ENCODE measurements around the gene EIF4H. TPM values are rescaled to one million over a fixed set of nuclear protein-coding genes. Genes with fewer than 3 reads are reported as not detected.

Gene EIF4H
- total RNA-seq, 1 experiment from 2014 or later = 339 TPM

- ATAC-seq = no peak
These were observed 35.0 kb upstream of the EIF4H start for GRCh38 chr7:74138945-74139843.

GRCh38 chr7:74141705-74142104 lies 32.5 kb upstream of the EIF4H start:
- Histone ChIP-seq H4K20me1 (ENCODE audit: low read length) (no peaks in the 10 kb centered on the region), H2AFZ (ENCODE audit: low read length) (0 out of 2 replicates have a peak overlapping the region, but pooled peaks have one; percentile 59), H3K27me3 (ENCODE audit: low read length) (no peaks in the 10 kb centered on the region), H3K9ac (ENCODE audit: low read length) (no peak overlapping the region), H3K4me2 (ENCODE audit: low read length) (peak overlapping the region; percentile 64), H3K9me2 (replicated peaks; ENCODE audit: low read length) (no peaks in the 10 kb centered on the region), H3K36me3 (ENCODE audit: low read depth, low read length) (no peaks in the 10 kb centered on the region), H3K27ac (ENCODE audit: low read length) (0 out of 2 replicates have a peak overlapping the region, but pooled peaks have one; percentile 33), H3K79me2 (ENCODE audit: low read length) (no peaks in the 10 kb centered on the region), H3K4me3 (ENCODE audit: low read length) (no peak overlapping the region), H3K9me3 (ENCODE audit: low read length) (no peaks in the 10 kb centered on the region), H3F3A (ENCODE audit: low read length, unreplicated experiment) (no peaks in the 10 kb centered on the region), H3K4me1 (ENCODE audit: insufficient read depth, low read length) (peaks cover 12% of the 10 kb centered on the region)
- TF ChIP-seq EZH2phosphoT487 (IDR thresholded peaks at IDR 0.05; ENCODE audit: borderline replicate concordance, low read length) (no peak), CTCF (conservative IDR thresholded peaks at IDR 0.05; ENCODE audit: low read depth, low read length) (no peak), EZH2 (IDR thresholded peaks at IDR 0.05; ENCODE audit: low read length, unreplicated experiment) (no peak)
- ChIA-PET CTCF (interaction anchor here (0.6 kb wide), 1 partner anchor 34 kb away, joined by 7 read pairs; no protein-coding TSS in a partner anchor), POLR2A (ENCODE audit: unreplicated experiment) (no interaction called here)
- intact Hi-C loops (cut with micrococcal nuclease) = no loop called here
- DNase-seq = peak; percentile 58
- no TSS peak for BruUV-seq (replicated peaks)
- ATAC-seq = peak; percentile 79

More at GRCh38 chr7:74138945-74139843, 35.0 kb upstream of the EIF4H start:
- DNase-seq = no peak
- no peaks in the 10 kb centered on the region for H3K79me2 ChIP-seq (ENCODE audit: low read length)
- no peak overlapping the region for H3K27ac ChIP-seq (ENCODE audit: low read length)
- no peaks in the 10 kb centered on the region for H3K9me2 ChIP-seq (replicated peaks; ENCODE audit: low read length)
- H3K36me3 ChIP-seq (ENCODE audit: low read depth, low read length) = no peaks in the 10 kb centered on the region
- no peak overlapping the region for H3K4me2 ChIP-seq (ENCODE audit: low read length)
- intact Hi-C loops (cut with micrococcal nuclease) = no loop called here
- no peak overlapping the region for H3K4me3 ChIP-seq (ENCODE audit: low read length)
- no TSS peak for BruUV-seq (replicated peaks)
- no peaks in the 10 kb centered on the region for H3F3A ChIP-seq (ENCODE audit: low read length, unreplicated experiment)
- no peaks in the 10 kb centered on the region for H3K27me3 ChIP-seq (ENCODE audit: low read length)
- no peak overlapping the region for H3K9ac ChIP-seq (ENCODE audit: low read length)
- ChIA-PET CTCF (no interaction called here), POLR2A (ENCODE audit: unreplicated experiment) (no interaction called here)
- H4K20me1 ChIP-seq (ENCODE audit: low read length) = no peaks in the 10 kb centered on the region
- H3K4me1 ChIP-seq (ENCODE audit: insufficient read depth, low read length) = peaks cover 12% of the 10 kb centered on the region
- H3K9me3 ChIP-seq (ENCODE audit: low read length) = no peaks in the 10 kb centered on the region
- no peak for TF ChIP-seq EZH2phosphoT487 (IDR thresholded peaks at IDR 0.05; ENCODE audit: borderline replicate concordance, low read length)
- TF ChIP-seq CTCF (conservative IDR thresholded peaks at IDR 0.05; ENCODE audit: low read depth, low read length) = no peak
- no peak for TF ChIP-seq EZH2 (IDR thresholded peaks at IDR 0.05; ENCODE audit: low read length, unreplicated experiment)
- H2AFZ ChIP-seq (ENCODE audit: low read length) = no peak overlapping the region

- TF ChIP-seq EZH2 (IDR thresholded peaks at IDR 0.05; ENCODE audit: low read length, unreplicated experiment) (no peak), EZH2phosphoT487 (IDR thresholded peaks at IDR 0.05; ENCODE audit: borderline replicate concordance, low read length) (no peak), CTCF (conservative IDR thresholded peaks at IDR 0.05; ENCODE audit: low read depth, low read length) (no peak)
- Histone ChIP-seq H3K4me3 (ENCODE audit: low read length) (no peak overlapping the region), H3K27me3 (ENCODE audit: low read length) (no peaks in the 10 kb centered on the region), H3K27ac (ENCODE audit: low read length) (no peak overlapping the region), H3K9ac (ENCODE audit: low read length) (no peak overlapping the region), H3K36me3 (ENCODE audit: low read depth, low read length) (no peaks in the 10 kb centered on the region), H3K4me1 (ENCODE audit: insufficient read depth, low read length) (peaks cover 12% of the 10 kb centered on the region), H3K79me2 (ENCODE audit: low read length) (no peaks in the 10 kb centered on the region), H3K9me3 (ENCODE audit: low read length) (no peaks in the 10 kb centered on the region), H3K9me2 (replicated peaks; ENCODE audit: low read length) (no peaks in the 10 kb centered on the region), H2AFZ (ENCODE audit: low read length) (no peak overlapping the region), H3F3A (ENCODE audit: low read length, unreplicated experiment) (no peaks in the 10 kb centered on the region), H3K4me2 (ENCODE audit: low read length) (no peak overlapping the region), H4K20me1 (ENCODE audit: low read length) (no peaks in the 10 kb centered on the region)
- ChIA-PET POLR2A (ENCODE audit: unreplicated experiment) (no interaction called here), CTCF (no interaction called here)
- BruUV-seq (replicated peaks) = no TSS peak
- intact Hi-C loops (cut with micrococcal nuclease) = no loop called here
- DNase-seq (no peak), ATAC-seq (peak; percentile 20; the same call in 1 of the 2 replicates)
These were observed 30.8 kb upstream of the EIF4H start for GRCh38 chr7:74143383-74143782.

All from PC-3 (cell line).